OCI-LY3 (cell line): Measurements from ENCODE around the gene COG6.
A peak's percentile ranks its signal among the peaks of the same experiment; 100 is the strongest.

Experiments used
- H2AFZ ChIP-seq: fragments of 200-600, 300-600 bp; shearing (Covaris generic); 2 replicates; pipeline ENCODE4 v1.6.0; 2014; ENCODE audit warnings: antibody characterized with exemption, low read depth, low read length
- H3K27ac ChIP-seq: fragments of 200-600, 300-600 bp; sonication (generic); 2 replicates; pipeline ENCODE4 v1.5.1; 2014; ENCODE audit warnings: mild to moderate bottlenecking, low read length, moderate library complexity, mixed read lengths
- H3K27me3 ChIP-seq: fragments of 200-600, 300-600 bp; sonication (generic); 2 replicates; pipeline ENCODE4 v1.6.1; 2014; ENCODE audit warnings: low read depth, low read length, mixed read lengths
- H3K36me3 ChIP-seq: fragments of 200-600, 300-600 bp; sonication (generic); replicated peaks from 2 replicates; pipeline ENCODE3; 2014; ENCODE audit warnings: low read depth, low read length, mixed read lengths
- H3K4me1 ChIP-seq: fragments of 300-600, 200-600 bp; sonication (generic); 2 replicates; pipeline ENCODE4 v1.6.1; 2014; ENCODE audit warnings: low read length, mixed read lengths
- H3K4me2 ChIP-seq: fragments of 200-600, 300-600 bp; sonication (generic); 2 replicates; pipeline ENCODE4 v1.6.1; 2014; ENCODE audit warnings: low read length, mixed read lengths
- H3K4me3 ChIP-seq: fragments of 300-600, 200-600 bp; sonication (generic); 2 replicates; pipeline ENCODE4 v1.5.1; 2014; ENCODE audit warnings: antibody characterized with exemption, mild to moderate bottlenecking, low read length, moderate library complexity
- H3K79me2 ChIP-seq: fragments of 300-600, 200-600 bp; shearing (Covaris generic); 2 replicates; pipeline ENCODE4 v1.6.1; 2014; ENCODE audit warnings: mild to moderate bottlenecking, low read length, mixed read lengths
- H3K9ac ChIP-seq: fragments of 300-600, 200-600 bp; shearing (Covaris generic); 2 replicates; pipeline ENCODE4 v1.6.0; 2014; ENCODE audit warnings: mild to moderate bottlenecking, low read length, moderate library complexity
- H3K9me3 ChIP-seq: fragments of 200-600, 300-600 bp; shearing (Covaris generic); 2 replicates; pipeline ENCODE4 v1.6.1; 2014; ENCODE audit warnings: low read length, mixed read lengths; ENCODE audit not compliant: insufficient read depth
- H4K20me1 ChIP-seq: fragments of 200-600, 300-600 bp; sonication (generic); 2 replicates; pipeline ENCODE4 v1.6.1; 2016; ENCODE audit warnings: low read length, mixed read lengths; ENCODE audit not compliant: insufficient read depth
- EZH2phosphoT487 ChIP-seq: fragments of 200-600 bp; shearing (Covaris generic); IDR thresholded peaks from 2 replicates; pipeline ENCODE4 v1.6.1; 2018; ENCODE audit warnings: antibody characterized with exemption, mixed run types, low read depth
- TF ChIP-seq, protein P1 (sequence below): fragments of 200-600, 300-600 bp; sonication (generic); IDR thresholded peaks from 2 replicates; pipeline ENCODE4 v1.5.1; 2014; ENCODE audit warnings: antibody characterized with exemption, low read length, low read depth

Gene COG6

DNA sequence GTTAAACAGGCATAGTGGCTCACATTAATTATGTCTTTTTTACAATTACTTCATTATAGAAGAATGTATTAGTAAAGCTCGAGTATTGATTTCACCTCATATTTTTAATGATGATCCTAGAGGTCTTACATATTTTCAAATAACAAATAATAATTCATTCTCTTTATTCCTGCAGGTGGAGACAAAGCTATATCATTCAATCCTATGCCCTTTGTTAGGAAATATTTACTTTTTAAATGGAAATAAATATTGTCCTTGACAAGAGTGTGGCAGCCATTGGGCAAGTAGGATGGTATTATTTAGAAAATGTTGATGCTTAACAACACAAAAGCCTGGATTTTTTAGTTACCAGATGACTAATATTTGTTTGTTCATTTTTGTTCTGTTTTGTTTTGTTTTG, 127.6 kb downstream of the COG6 start:
- no peak overlapping the region for H3K4me3 ChIP-seq
- H2AFZ ChIP-seq, result no peak overlapping the region
- H4K20me1 ChIP-seq, result no peaks in the 10 kb centered on the region
- no peak overlapping the region for H3K4me2 ChIP-seq
- no peaks in the 10 kb centered on the region for H3K27me3 ChIP-seq
- TF ChIP-seq EZH2phosphoT487, result no peak
- TF ChIP-seq, protein P1, sequence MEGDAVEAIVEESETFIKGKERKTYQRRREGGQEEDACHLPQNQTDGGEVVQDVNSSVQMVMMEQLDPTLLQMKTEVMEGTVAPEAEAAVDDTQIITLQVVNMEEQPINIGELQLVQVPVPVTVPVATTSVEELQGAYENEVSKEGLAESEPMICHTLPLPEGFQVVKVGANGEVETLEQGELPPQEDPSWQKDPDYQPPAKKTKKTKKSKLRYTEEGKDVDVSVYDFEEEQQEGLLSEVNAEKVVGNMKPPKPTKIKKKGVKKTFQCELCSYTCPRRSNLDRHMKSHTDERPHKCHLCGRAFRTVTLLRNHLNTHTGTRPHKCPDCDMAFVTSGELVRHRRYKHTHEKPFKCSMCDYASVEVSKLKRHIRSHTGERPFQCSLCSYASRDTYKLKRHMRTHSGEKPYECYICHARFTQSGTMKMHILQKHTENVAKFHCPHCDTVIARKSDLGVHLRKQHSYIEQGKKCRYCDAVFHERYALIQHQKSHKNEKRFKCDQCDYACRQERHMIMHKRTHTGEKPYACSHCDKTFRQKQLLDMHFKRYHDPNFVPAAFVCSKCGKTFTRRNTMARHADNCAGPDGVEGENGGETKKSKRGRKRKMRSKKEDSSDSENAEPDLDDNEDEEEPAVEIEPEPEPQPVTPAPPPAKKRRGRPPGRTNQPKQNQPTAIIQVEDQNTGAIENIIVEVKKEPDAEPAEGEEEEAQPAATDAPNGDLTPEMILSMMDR, result peak; percentile 35; the same call in 1 of the 2 replicates
- H3K27ac ChIP-seq, result no peak overlapping the region
- no peaks in the 10 kb centered on the region for H3K79me2 ChIP-seq
- no peak overlapping the region for H3K9ac ChIP-seq
- no peaks in the 10 kb centered on the region for H3K4me1 ChIP-seq
- H3K9me3 ChIP-seq, result no peaks in the 10 kb centered on the region
- H3K36me3 ChIP-seq, result no peaks in the 10 kb centered on the region

DNA sequence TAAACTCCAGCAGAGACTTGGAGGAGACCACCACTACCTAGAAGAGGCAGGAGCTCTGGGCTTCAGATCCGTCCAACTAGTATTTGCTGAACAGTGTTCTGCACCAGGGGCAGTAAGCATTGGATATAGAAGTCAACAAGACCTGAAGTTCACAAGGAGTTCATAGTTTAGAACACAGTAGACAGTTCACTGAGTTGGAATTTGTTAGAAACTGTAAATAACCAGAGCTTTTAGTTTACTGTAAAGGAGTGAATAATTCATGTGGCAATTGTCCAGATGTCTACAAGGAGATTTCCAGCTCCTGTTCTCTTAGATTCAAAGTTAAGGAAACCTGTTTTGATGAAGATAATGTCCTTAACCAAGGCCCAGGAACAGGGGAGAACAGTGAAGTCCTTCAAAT, 128.9 kb downstream of the COG6 start:
- no peak overlapping the region for H3K4me2 ChIP-seq
- H3K27ac ChIP-seq, result no peak overlapping the region
- H4K20me1 ChIP-seq, result no peaks in the 10 kb centered on the region
- H3K36me3 ChIP-seq, result no peaks in the 10 kb centered on the region
- H3K79me2 ChIP-seq, result no peaks in the 10 kb centered on the region
- H3K9me3 ChIP-seq, result no peaks in the 10 kb centered on the region
- H2AFZ ChIP-seq, result no peak overlapping the region
- no peaks in the 10 kb centered on the region for H3K27me3 ChIP-seq
- no peaks in the 10 kb centered on the region for H3K4me1 ChIP-seq
- H3K4me3 ChIP-seq, result no peak overlapping the region
- TF ChIP-seq, protein P1, result no peak
- TF ChIP-seq EZH2phosphoT487, result no peak
- H3K9ac ChIP-seq, result no peak overlapping the region

DNA sequence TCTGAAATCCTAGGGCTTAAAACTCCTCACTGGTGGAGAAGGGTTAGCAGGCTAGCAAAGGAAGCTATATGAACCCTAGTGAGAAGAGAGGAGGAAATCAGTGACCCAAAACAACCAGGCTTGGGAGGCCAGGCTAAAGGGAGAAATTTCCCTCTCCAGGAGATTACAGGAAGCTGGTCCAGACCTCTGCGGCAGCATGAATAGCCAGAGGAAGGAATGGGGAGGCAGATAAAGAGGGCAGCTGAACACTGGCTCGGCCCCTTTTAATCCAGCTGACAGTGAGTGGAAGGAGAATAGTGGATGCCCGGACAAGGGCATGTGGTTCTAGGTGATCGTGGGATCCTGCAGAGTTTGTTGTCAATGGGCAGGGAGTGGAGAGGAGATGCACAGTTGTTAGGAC, 130.6 kb downstream of the COG6 start:
- no peaks in the 10 kb centered on the region for H3K36me3 ChIP-seq
- TF ChIP-seq EZH2phosphoT487, result no peak
- TF ChIP-seq, protein P1, result no peak
- H3K4me2 ChIP-seq, result no peak overlapping the region
- peaks cover 4% of the 10 kb centered on the region; the same call in 1 of the 2 replicates for H3K9me3 ChIP-seq
- no peaks in the 10 kb centered on the region for H3K79me2 ChIP-seq
- H3K27ac ChIP-seq, result no peak overlapping the region
- H2AFZ ChIP-seq, result no peak overlapping the region
- H3K27me3 ChIP-seq, result no peaks in the 10 kb centered on the region
- no peak overlapping the region for H3K9ac ChIP-seq
- no peaks in the 10 kb centered on the region for H4K20me1 ChIP-seq
- no peaks in the 10 kb centered on the region for H3K4me1 ChIP-seq
- no peak overlapping the region for H3K4me3 ChIP-seq

DNA sequence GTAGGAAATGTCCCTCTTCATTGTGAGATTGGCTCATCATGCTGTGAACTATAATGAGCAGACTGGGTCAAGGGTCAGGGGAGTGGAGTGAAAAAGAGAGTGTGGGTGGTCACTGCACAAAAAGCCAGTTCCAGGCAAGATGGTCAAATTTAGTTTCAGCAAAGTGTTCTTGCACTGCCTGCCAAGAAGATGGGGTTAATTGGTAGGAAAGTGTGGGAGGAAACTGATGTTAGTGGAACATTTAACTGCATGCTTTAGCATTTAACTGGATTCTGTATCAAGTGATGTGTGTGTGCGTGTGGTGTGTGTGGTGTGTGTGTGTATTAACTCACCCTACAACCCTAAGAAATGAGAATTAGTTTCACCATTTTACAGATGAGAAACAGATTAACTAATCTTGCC, 131.6 kb downstream of the COG6 start:
- Histone ChIP-seq H3K4me2 (no peak overlapping the region), H3K9ac (no peak overlapping the region), H3K9me3 (peaks cover 4% of the 10 kb centered on the region; the same call in 1 of the 2 replicates), H3K79me2 (no peaks in the 10 kb centered on the region), H3K27me3 (no peaks in the 10 kb centered on the region), H2AFZ (no peak overlapping the region), H3K27ac (no peak overlapping the region), H3K4me3 (no peak overlapping the region), H4K20me1 (no peaks in the 10 kb centered on the region), H3K36me3 (no peaks in the 10 kb centered on the region), H3K4me1 (no peaks in the 10 kb centered on the region)
- TF ChIP-seq, protein P1, result no peak
- no peak for TF ChIP-seq EZH2phosphoT487
